ENCODE results near the gene PARD3. TPM values are rescaled to one million over a fixed set of nuclear protein-coding genes. Genes with fewer than 3 reads are reported as not detected.

Gene PARD3
- total and polyA plus RNA-seq, 10 of the 15 experiments (the other 5 are each of a cell fraction or from before 2014, with no cell fraction given) = 2.6 to 43.1 (median 13.9) TPM

GRCh38 chr10:34480345-34480744 lies 334.8 kb downstream of the PARD3 start:
- 45% methylated on average over 4 of the region's 4 CpGs for WGBS (ENCODE audit: insufficient coverage, insufficient replicate concordance, low lambda C conversion rate, missing lambda C conversion rate)
- H4K20me1 ChIP-seq (ENCODE audit: control insufficient read depth, insufficient read depth) = no peaks in the 10 kb centered on the region
- FAIRE-seq (no peak), ATAC-seq (no peak), DNase-seq (ENCODE audit: low read depth, low spot score) (no peak)
- RAD21 ChIA-PET (ENCODE audit: unreplicated experiment) = no interaction called here
- in situ Hi-C loops (cut with MboI) (no loop called here), intact Hi-C loops (cut with micrococcal nuclease; ENCODE audit: unreplicated experiment) (loop anchor here (10.0 kb wide), 1 partner anchor 56 kb away; no protein-coding TSS in a partner anchor)
- no peaks in the 10 kb centered on the region for H3K79me2 ChIP-seq (ENCODE audit: control insufficient read depth, insufficient read depth, low read length)
- H2AFZ ChIP-seq (ENCODE audit: control insufficient read depth, low read depth, low read length) = no peak overlapping the region
- CTCF ChIA-PET = interaction anchor here (1.3 kb wide), 1 partner anchor 12 kb away, joined by 4 read pairs; no protein-coding TSS in a partner anchor
- H3K4me2 ChIP-seq (ENCODE audit: control insufficient read depth, insufficient read depth) = no peak overlapping the region
- no peaks in the 10 kb centered on the region for H3K4me1 ChIP-seq (ENCODE audit: control insufficient read depth, insufficient read depth, low read length)
- no TSS peak for BruUV-seq (replicated peaks)
- no peak overlapping the region for H3K9ac ChIP-seq (ENCODE audit: control insufficient read depth, insufficient read depth, low read length)
- SMC1A ChIA-PET (ENCODE audit: uncharacterized antibody, unreplicated experiment) = no interaction called here
- POLR2A ChIA-PET = interaction anchor here (0.6 to 1.1 kb wide), 5 partner anchors 11 to 316 kb away, joined by 3 to 6 read pairs (median 3); no protein-coding TSS in a partner anchor
- H3K4me3 ChIP-seq = no peak overlapping the region
- no peaks in the 10 kb centered on the region for H3K9me3 ChIP-seq (replicated peaks; ENCODE audit: control insufficient read depth, insufficient read depth, low read length)
- no peaks in the 10 kb centered on the region for H3K36me3 ChIP-seq (ENCODE audit: control insufficient read depth in 2 of 2, insufficient read depth in 2 of 2, low read length in 1 of 2)
- H3K27me3 ChIP-seq (replicated peaks in 1 of 2; ENCODE audit: control insufficient read depth in 2 of 2, insufficient read depth in 2 of 2, low read length in 1 of 2) = no peaks in the 10 kb centered on the region
- H3K27ac ChIP-seq (ENCODE audit: control insufficient read depth, insufficient read depth) = no peak overlapping the region
- no peak for TF ChIP-seq KLF5 (IDR thresholded peaks at IDR 0.05; ENCODE audit: partially characterized antibody)
- TF ChIP-seq HDAC6 (IDR thresholded peaks at IDR 0.05; ENCODE audit: unreplicated experiment) = no peak
- TF ChIP-seq POLR2AphosphoS2 (IDR thresholded peaks at IDR 0.05; ENCODE audit: low read depth, low read length) = no peak
- TF ChIP-seq CREM (IDR thresholded peaks at IDR 0.05; ENCODE audit: low read depth) = no peak
- TF ChIP-seq NR2C1 (IDR thresholded peaks at IDR 0.05) = no peak
- TF ChIP-seq RFX5 (IDR thresholded peaks at IDR 0.05; ENCODE audit: low read depth, low read length) = no peak
- TF ChIP-seq E2F8 (IDR thresholded peaks at IDR 0.05; ENCODE audit: low read depth, partially characterized antibody) = no peak
- TF ChIP-seq IRF4 (IDR thresholded peaks at IDR 0.05; ENCODE audit: low read depth, low read length) = no peak
- TF ChIP-seq ETV6 (conservative IDR thresholded peaks at IDR 0.05 in 1 of 2, IDR thresholded peaks at IDR 0.05 in 1 of 2; ENCODE audit: borderline replicate concordance in 1 of 2, low read depth in 1 of 2) = no peak
- TF ChIP-seq NFXL1 (IDR thresholded peaks at IDR 0.05; ENCODE audit: borderline replicate concordance) = no peak
- TF ChIP-seq BHLHE40 (IDR thresholded peaks at IDR 0.05; ENCODE audit: borderline replicate concordance in 1 of 2, low read depth in 2 of 2, low read length in 1 of 2) = no peak
- no peak for TF ChIP-seq POLR2A (IDR thresholded peaks at IDR 0.05; ENCODE audit: low read depth, low read length)
- TF ChIP-seq JUND (IDR thresholded peaks at IDR 0.05; ENCODE audit: low read depth, low read length) = no peak
- TF ChIP-seq ZNF217 (IDR thresholded peaks at IDR 0.05) = no peak
- TF ChIP-seq ZNF592 (IDR thresholded peaks at IDR 0.05) = no peak
- TF ChIP-seq RELB (IDR thresholded peaks at IDR 0.05; ENCODE audit: low read depth) = no peak
- TF ChIP-seq NFIC (IDR thresholded peaks at IDR 0.05; ENCODE audit: low read depth, low read length) = no peak

Measured in GM12878 (cell line).